SIG-M5 treated with dmso at 0.1 percent for 504 hours (cell line): ENCODE data around the gene EMILIN3.
A peak's percentile ranks its signal among the peaks of the same experiment; 100 is the strongest.

Source experiments
- DNase-seq: peaks from one replicate; lab custom pipeline; 2025; ENCODE audit not compliant: unreplicated experiment; lab: John Stamatoyannopoulos, UW

The EMILIN3 gene

GRCh38 chr20:41366546-41367392 lies at the start of gene EMILIN3:
EMILIN3 (minus strand) TSS chr20:41366818; CDS start chr20:41366634, 184 bp downstream.
- no peak for DNase-seq

GRCh38 chr20:41415191-41415590 lies 48.6 kb upstream of the EMILIN3 start:
- DNase-seq, result no peak

DNA sequence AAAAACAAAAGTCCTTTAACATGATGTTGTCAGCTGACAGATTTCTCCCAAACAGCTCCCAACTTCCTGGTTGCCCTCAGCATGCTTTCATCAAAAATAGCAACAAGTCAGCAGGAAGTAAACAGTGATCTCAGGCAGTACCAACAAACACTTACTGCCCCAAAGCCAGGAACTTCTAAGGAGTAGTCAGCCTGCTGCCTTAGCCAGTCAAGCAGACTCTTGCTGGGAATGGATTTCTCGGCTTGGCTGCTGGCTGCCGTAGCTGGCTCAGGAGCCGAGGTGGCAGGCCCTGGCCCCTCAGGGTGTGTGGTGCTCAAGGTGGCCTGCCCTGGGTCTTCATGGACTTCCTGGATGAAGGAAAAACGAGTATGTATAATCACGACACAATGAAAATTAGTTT lies 46.6 kb upstream of the EMILIN3 start:
- no peak for DNase-seq

DNA sequence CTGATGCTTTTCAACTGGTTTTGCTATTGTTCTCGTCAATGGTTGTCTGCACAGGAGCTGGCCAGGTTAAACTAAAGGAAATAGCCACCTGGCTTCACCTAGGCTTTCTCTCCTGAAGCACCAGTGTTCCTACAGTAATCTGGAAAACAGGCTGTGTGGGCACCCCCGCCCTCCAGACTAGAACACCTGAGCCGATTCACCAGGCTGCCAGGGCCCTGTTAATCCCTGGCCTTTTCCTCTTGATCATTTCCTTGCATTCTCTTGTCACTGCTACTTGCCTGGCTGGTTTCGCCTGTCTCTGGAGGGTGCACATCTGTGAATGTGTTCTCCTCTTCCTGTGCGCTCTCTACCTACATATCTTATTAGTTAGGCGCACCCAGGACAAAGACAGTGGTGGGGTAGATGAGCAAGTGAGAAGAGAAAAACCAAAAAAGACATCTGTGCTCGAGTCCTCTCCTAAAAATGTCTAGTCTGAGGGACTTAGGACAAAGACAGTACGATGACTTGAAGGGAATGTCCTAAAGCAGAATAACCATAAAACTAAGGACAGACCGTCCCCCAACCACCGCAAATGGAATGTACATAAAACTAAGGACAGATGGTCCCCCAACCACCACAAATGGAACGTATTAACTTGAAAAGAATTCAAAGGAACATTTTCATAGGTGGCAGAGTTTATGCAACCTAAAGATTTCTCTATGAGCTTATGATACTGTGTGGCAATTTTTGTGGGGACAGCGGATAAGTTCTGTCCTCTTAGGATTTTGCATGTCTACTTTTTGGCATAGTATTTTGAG lies 45.9 kb upstream of the EMILIN3 start:
- no peak for DNase-seq

DNA sequence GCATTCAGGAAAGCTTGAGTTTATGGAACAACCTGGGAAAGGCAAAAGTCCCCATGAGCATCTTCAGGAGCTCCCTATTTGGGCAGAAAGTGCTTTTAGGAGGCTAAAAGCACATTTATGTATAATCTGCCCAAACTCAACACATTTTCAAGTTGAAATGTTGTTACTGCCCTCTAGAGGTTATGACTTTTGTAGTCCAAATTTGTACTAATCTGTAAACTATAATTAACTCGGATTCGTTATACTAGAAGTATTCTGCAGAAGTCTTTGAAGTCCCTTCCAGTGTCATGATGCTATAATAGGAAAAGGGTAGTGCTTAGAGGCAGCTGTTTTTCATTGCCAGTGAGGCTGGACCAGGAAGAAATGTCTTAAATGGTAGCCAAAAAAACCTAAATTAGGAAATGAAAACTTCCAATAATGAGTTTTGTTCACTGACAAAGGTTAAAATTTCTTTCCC lies 44.8 kb upstream of the EMILIN3 start:
- peak; percentile 43 for DNase-seq

DNA sequence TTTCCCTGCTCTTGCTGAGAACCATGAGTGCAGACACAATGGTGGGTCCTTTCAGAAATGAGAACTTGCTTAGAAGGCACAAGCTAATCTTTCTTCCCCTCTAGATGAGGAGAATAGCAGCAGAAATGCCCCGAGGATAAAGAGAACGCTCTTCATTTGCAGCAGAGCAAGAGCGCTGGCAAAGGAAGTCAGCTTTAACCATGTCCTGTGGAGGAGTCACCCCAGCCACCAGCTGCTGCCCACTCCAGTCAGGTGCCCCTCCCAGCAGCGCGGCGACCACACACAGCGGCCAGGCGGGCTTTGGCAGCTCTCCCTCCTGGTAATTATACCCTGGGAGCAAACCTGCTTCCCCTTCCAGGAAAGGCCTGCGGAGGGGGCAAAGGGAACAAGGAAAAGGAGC lies 42.4 kb upstream of the EMILIN3 start:
- DNase-seq, result no peak

DNA sequence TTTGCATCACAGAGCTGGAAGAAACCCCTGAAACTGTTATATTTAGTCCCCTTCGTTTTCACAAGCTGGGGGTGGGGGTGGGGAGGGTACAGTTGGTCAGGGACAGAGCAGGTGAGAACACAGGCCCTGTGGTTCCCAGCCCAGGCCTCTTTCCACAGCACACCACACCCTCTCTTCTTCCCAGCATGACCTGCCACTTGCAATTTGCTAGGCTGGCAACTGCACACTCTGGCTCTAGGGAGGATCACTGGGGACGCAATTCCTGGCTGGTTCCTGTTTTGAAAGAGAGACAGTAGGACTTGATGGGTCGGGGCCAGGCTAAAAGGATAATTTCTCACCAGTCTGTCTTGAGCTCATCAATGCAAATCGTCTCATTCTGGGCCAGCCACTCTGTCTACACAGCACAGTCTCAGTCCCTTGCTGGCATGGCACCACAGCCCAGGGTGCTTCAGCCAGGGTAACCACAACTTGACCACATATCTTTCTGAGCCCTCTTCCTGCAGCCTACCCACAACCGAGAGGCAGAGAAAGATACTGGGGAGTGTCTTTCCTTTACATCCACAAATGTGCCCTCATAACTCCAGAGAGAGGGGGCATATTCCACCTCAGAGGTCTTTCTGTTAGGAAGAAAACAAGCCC lies 41.7 kb upstream of the EMILIN3 start:
- DNase-seq, result no peak

DNA sequence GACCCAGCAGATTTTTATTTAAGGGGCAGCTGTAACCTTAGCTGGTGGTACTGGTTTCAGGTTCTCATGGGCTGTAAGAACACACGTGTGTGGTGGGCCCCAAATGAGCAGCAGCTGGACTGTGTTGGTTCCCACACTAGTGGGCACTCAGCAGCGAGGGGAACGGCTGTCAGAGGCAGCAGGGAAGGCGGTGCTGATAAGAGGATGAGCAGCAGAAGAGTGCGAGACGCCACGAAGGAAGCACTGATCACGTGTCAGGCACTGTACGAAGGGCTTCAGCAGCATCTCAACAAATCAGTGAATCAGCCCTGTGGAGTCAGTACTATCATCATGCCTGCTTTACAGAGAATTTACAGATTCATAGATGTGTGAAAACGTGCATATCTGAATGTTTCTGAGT lies 41.0 kb upstream of the EMILIN3 start:
- DNase-seq, result no peak

- no peak for DNase-seq
Measured at GRCh38 chr20:41406896-41407444, 40.4 kb upstream of the EMILIN3 start.

- no peak for DNase-seq
Measured at GRCh38 chr20:41406353-41406752, 39.7 kb upstream of the EMILIN3 start.

GRCh38 chr20:41405436-41405835 lies 38.8 kb upstream of the EMILIN3 start:
- DNase-seq, result no peak

GRCh38 chr20:41403604-41404003 lies 37.0 kb upstream of the EMILIN3 start:
- DNase-seq, result no peak

GRCh38 chr20:41398408-41398807 lies 31.8 kb upstream of the EMILIN3 start:
- DNase-seq, result no peak

DNA sequence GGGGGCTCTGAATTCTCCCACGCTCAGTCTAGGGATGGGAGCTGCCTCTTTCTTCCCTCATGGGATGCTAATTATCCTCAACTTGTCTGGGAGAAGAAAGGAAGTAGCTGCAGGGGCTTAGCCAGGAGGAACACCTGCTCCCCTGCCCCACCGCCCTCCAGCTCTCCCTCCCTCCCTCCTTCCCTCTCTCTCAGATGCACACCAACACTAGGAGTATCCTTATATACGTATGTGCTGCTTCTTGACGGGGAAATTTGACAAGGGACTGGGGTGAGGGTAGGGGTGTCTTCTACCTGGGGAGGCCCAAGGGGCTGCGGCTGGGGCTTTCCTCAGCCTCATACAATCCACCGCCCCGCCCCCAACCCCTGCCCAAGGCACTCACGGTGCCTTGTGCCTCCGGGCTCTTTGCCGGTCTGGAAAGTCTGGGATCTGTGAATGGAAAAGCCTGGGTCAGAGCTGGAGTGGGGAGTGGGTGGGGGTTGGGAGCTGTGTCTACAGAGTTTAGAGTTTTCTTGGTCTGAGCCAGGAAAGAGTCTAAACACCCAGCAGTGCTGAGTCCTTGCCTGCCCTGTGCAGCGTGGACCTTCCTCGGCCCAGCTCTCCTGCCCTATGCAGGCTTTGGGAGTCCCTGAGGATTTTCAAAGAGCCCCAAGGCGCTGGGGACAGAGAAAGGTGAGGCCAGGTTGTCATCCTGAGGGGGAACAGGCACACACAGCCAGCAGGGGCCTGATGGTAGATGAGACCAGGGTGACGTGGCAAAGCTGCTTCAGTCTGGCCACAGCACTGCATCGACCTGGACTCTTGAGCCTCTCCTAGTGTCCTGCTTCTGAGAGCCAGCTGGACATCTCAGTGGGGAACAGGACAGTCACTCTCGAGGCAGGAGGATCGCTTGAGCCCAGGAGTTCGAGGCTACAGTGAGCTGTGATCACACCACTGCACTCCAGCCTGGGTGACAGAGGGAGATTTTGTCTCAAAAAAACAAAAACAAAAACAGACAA lies 29.3 kb upstream of the EMILIN3 start:
- no peak for DNase-seq

- DNase-seq, result no peak
Measured at GRCh38 chr20:41394931-41395666, 28.5 kb upstream of the EMILIN3 start.

DNA sequence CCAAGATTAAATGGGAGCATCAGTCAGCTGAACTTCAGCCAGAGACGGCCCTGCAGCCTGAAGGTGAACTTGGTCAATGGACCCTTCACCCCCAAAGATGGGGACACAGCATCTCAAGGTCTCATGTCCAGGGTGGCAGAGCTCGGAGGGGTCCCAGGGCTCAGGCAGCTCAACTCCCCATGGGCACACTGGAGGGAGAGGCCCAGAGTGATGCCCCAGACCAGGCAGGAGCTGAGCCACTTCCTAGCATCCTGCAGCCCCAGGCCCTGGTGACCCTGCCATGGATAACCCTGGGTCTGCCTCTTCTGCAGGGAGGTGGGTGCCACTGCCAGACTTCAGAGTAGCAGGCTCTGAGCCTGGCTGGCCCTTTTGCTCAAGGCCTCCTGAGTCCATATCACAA lies 27.5 kb upstream of the EMILIN3 start:
- DNase-seq, result no peak

- no peak for DNase-seq
Measured at GRCh38 chr20:41393705-41394066, 27.1 kb upstream of the EMILIN3 start.

GRCh38 chr20:41392871-41393704 lies 26.5 kb upstream of the EMILIN3 start:
- peak; percentile 17 for DNase-seq

DNA sequence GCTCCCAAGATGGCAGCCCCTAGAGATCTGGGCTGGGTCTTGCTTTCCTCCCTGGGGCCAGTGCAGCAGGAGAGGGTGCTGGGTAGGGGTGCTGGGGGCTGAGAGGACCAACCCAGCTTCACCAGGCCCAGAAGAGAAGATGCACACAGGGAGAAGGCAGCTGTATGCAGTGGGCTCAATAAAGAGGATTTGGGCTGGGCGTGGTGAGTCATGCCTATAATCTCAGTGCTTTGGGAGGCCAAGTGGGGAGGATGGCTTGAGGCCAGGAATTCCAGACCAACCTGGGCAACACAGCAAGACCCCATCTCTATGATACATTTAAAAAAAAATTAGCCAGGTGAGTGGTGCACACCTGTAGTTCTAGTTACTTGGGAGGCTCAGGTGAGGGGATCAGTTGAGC lies 25.7 kb upstream of the EMILIN3 start:
- no peak for DNase-seq
